Measurements from ENCODE around the gene VDAC1. TPM values are rescaled to one million over a fixed set of nuclear protein-coding genes. Genes with fewer than 3 reads are reported as not detected.

Gene VDAC1
- total and polyA plus RNA-seq, 2 donors (not counting 3 experiments of a cell fraction or from before 2014, with no cell fraction given): 116 to 247 TPM

DNA sequence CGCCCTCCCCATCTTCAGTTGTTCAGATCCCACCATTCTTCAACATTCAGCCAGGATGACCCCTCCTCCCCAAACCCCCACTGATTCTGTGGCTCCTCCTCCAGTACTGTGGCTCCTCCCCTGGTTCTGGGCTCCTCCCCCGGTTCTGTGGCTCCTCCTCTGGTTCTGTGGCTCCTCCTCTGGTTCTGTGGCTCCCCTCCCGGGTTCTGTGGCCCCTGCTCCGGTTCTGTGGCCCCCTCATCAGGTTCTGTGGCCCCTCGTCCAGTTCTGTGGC lies 69.2 kb downstream of the VDAC1 start:
- Histone ChIP-seq H3K4me3 (replicated peaks in 1 of 3; ENCODE audit: insufficient read depth in 1 of 3, low read depth in 1 of 3, low read length in 3 of 3) (no peak overlapping the region), H3K27ac (ENCODE audit: insufficient read depth, low read depth, low read length) (no peak overlapping the region), H3K9me3 (replicated peaks; ENCODE audit: control insufficient read depth, insufficient read depth, low read length) (no peaks in the 10 kb centered on the region), H3K36me3 (ENCODE audit: control insufficient read depth in 2 of 2, extremely low read depth in 1 of 2, insufficient read depth in 2 of 2, low read length in 2 of 2) (no peaks in the 10 kb centered on the region), H3K27me3 (ENCODE audit: control insufficient read depth in 2 of 2, insufficient read depth in 2 of 2, low read length in 2 of 2) (no peaks in the 10 kb centered on the region), H3K4me1 (ENCODE audit: control insufficient read depth, extremely low read depth, insufficient read depth, low read length) (peaks cover 3% of the 10 kb centered on the region), H2AFZ (ENCODE audit: low read depth, low read length) (no peak overlapping the region), H4K20me1 (replicated peaks; ENCODE audit: control insufficient read depth, extremely low read depth, insufficient read depth, low read length) (no peaks in the 10 kb centered on the region), H3K9me1 (replicated peaks; ENCODE audit: control insufficient read depth, extremely low read depth, insufficient read depth, low read length) (no peaks in the 10 kb centered on the region), H3K79me2 (ENCODE audit: control insufficient read depth, insufficient read depth, low read length) (no peaks in the 10 kb centered on the region), H3K9ac (replicated peaks; ENCODE audit: extremely low read depth, insufficient read depth, low read length) (no peak overlapping the region), H3K4me2 (ENCODE audit: insufficient read depth, low read length) (no peak overlapping the region)
- no TSS peak for BruUV-seq (replicated peaks)
- FAIRE-seq (no peak), DNase-seq (ENCODE audit: low read depth, low spot score) (no peak)
- TF ChIP-seq, protein P1, sequence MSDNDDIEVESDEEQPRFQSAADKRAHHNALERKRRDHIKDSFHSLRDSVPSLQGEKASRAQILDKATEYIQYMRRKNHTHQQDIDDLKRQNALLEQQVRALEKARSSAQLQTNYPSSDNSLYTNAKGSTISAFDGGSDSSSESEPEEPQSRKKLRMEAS (IDR thresholded peaks at IDR 0.05; ENCODE audit: insufficient read depth, insufficient read length): no peak
- no peak for TF ChIP-seq MYC (IDR thresholded peaks at IDR 0.05; ENCODE audit: low read depth, low read length)
- TF ChIP-seq EZH2 (IDR thresholded peaks at IDR 0.05; ENCODE audit: borderline replicate concordance, low read depth, low read length, severe bottlenecking): no peak
- no peak for TF ChIP-seq JUN (IDR thresholded peaks at IDR 0.05; ENCODE audit: borderline replicate concordance, insufficient read depth, insufficient read length, low read depth)
- no peak for TF ChIP-seq GATA2 (IDR thresholded peaks at IDR 0.05; ENCODE audit: insufficient read depth, insufficient read length, low read depth, low read length)
- TF ChIP-seq FOS (IDR thresholded peaks at IDR 0.05; ENCODE audit: borderline replicate concordance, insufficient read depth, low read length): no peak
- TF ChIP-seq POLR2A (IDR thresholded peaks at IDR 0.05; ENCODE audit: low read depth, low read length): no peak
- TF ChIP-seq POLR2AphosphoS5 (IDR thresholded peaks at IDR 0.05; ENCODE audit: insufficient read depth, low read depth, low read length): no peak
- TF ChIP-seq, protein P2, sequence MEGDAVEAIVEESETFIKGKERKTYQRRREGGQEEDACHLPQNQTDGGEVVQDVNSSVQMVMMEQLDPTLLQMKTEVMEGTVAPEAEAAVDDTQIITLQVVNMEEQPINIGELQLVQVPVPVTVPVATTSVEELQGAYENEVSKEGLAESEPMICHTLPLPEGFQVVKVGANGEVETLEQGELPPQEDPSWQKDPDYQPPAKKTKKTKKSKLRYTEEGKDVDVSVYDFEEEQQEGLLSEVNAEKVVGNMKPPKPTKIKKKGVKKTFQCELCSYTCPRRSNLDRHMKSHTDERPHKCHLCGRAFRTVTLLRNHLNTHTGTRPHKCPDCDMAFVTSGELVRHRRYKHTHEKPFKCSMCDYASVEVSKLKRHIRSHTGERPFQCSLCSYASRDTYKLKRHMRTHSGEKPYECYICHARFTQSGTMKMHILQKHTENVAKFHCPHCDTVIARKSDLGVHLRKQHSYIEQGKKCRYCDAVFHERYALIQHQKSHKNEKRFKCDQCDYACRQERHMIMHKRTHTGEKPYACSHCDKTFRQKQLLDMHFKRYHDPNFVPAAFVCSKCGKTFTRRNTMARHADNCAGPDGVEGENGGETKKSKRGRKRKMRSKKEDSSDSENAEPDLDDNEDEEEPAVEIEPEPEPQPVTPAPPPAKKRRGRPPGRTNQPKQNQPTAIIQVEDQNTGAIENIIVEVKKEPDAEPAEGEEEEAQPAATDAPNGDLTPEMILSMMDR (IDR thresholded peaks at IDR 0.05; ENCODE audit: extremely low read depth in 1 of 2, insufficient read depth in 1 of 2, low read depth in 1 of 2, low read length in 2 of 2): no peak
- intact Hi-C loops (cut with micrococcal nuclease) (no loop called here), dilution Hi-C loops (cut with MboI; ENCODE audit: extremely low pct_ligation_motif_present, low sequenced_read_pairs) (no loop called here)
- POLR2A ChIA-PET: no interaction called here
- CTCF ChIA-PET: no interaction called here

Measured in endothelial cell of umbilical vein (primary cell).